Measurements from ENCODE around the gene SLC38A2.
"Not testable (repeated sequence)": the region's sequence is repeated elsewhere in the genome, so short reads cannot be mapped to it uniquely, and the experiment has no call there.

Gene SLC38A2

DNA sequence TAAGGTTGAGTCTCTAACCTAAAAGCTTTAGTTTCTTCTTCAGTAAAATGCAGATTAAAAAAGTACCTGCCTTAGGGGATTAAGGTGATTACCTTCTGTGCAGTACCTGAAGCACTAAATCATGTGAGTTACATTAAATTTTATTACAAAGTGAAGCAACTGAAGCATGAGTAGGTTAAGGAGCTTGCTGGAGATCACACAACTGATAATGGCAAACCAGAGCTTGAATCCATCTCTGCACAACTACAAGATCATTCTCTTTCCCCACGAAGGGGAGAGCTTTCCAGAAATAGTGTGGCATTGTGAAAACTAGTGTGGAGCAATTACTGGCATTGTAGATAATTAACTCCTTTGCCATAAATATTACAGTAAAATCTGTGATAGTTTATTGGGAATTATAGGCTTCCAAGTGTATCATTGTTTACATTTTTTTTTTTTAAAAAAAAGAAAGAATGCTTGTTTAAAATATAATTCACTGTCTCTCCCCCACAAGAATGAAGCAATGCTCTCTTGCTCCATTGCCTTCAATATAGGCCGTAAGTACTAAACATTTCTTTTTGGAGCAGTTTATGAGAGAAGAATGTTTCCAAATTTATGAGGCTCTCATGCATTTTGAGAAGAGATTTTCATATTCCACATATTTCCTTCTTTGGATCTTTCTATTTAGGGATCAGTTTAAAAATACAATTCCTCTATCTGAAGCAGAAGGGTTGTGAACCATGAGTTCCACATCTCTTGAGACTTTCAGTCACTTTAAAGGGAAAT lies 20.5 kb downstream of the SLC38A2 start:
- no peak overlapping the region for H3K9ac ChIP-seq (ENCODE audit: low read length in 2 of 2)
- H3K4me1 ChIP-seq (ENCODE audit: control insufficient read depth, insufficient read depth, low read length), result no peaks in the 10 kb centered on the region
- no peaks in the 10 kb centered on the region for H3K27me3 ChIP-seq (ENCODE audit: control insufficient read depth in 1 of 2, insufficient read depth in 2 of 2, low read length in 2 of 2)
- no peaks in the 10 kb centered on the region for H3K9me3 ChIP-seq (ENCODE audit: control insufficient read depth in 2 of 2, low read length in 2 of 2)
- H3K27ac ChIP-seq (ENCODE audit: low read length), result no peak overlapping the region
- H3K4me3 ChIP-seq (ENCODE audit: low read length in 2 of 2), result no peak overlapping the region
- H3K36me3 ChIP-seq (ENCODE audit: control insufficient read depth in 2 of 2, insufficient read depth in 2 of 2, low read length in 2 of 2), result no peaks in the 10 kb centered on the region

DNA sequence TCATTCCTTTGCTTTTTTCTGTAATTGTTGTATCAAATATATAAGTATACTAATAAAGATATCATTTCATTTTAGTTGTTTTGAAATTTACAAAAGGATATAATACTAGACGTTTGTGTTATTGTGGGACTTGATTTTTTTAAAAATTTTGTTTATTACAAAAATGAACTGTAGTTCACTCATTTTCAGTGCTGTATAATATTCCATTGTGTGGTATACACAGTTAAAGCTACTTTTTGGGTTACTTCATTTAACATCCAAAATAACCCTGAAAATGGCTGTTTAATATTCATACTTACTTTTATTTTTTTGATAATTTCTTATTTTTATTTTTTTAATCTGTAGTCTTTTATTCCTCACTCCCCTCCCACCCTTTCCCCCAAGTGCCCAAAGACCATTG lies 21.4 kb downstream of the SLC38A2 start:
- Histone ChIP-seq H3K4me3 (ENCODE audit: low read length in 2 of 2) (no peak overlapping the region), H3K9me3 (ENCODE audit: control insufficient read depth in 2 of 2, low read length in 2 of 2) (no peaks in the 10 kb centered on the region), H3K27me3 (ENCODE audit: control insufficient read depth in 1 of 2, insufficient read depth in 2 of 2, low read length in 2 of 2) (no peaks in the 10 kb centered on the region), H3K4me1 (ENCODE audit: control insufficient read depth, insufficient read depth, low read length) (no peaks in the 10 kb centered on the region), H3K36me3 (ENCODE audit: control insufficient read depth in 2 of 2, insufficient read depth in 2 of 2, low read length in 2 of 2) (no peaks in the 10 kb centered on the region), H3K9ac (ENCODE audit: low read length in 2 of 2) (no peak overlapping the region), H3K27ac (ENCODE audit: low read length) (no peak overlapping the region)

- no peak overlapping the region for H3K4me3 ChIP-seq (ENCODE audit: low read length in 2 of 2)
- H3K4me1 ChIP-seq (ENCODE audit: control insufficient read depth, insufficient read depth, low read length), result no peaks in the 10 kb centered on the region
- no peaks in the 10 kb centered on the region for H3K27me3 ChIP-seq (ENCODE audit: control insufficient read depth in 1 of 2, insufficient read depth in 2 of 2, low read length in 2 of 2)
- no peak overlapping the region for H3K27ac ChIP-seq (ENCODE audit: low read length)
- no peak overlapping the region for H3K9ac ChIP-seq (ENCODE audit: low read length in 2 of 2)
- no peaks in the 10 kb centered on the region for H3K36me3 ChIP-seq (ENCODE audit: control insufficient read depth in 2 of 2, insufficient read depth in 2 of 2, low read length in 2 of 2)
- H3K9me3 ChIP-seq (ENCODE audit: control insufficient read depth in 2 of 2, low read length in 2 of 2), result no peaks in the 10 kb centered on the region
Measured at GRCh38 chr12:46349253-46349652, 23.3 kb downstream of the SLC38A2 start.

- no peaks in the 10 kb centered on the region for H3K36me3 ChIP-seq (ENCODE audit: control insufficient read depth in 2 of 2, insufficient read depth in 2 of 2, low read length in 2 of 2)
- no peak overlapping the region for H3K9ac ChIP-seq (ENCODE audit: low read length in 2 of 2)
- H3K4me1 ChIP-seq (ENCODE audit: control insufficient read depth, insufficient read depth, low read length), result no peaks in the 10 kb centered on the region
- H3K9me3 ChIP-seq (ENCODE audit: control insufficient read depth in 2 of 2, low read length in 2 of 2), result no peaks in the 10 kb centered on the region
- H3K27ac ChIP-seq (ENCODE audit: low read length), result no peak overlapping the region
- H3K27me3 ChIP-seq (ENCODE audit: control insufficient read depth in 1 of 2, insufficient read depth in 2 of 2, low read length in 2 of 2), result no peaks in the 10 kb centered on the region
- no peak overlapping the region for H3K4me3 ChIP-seq (ENCODE audit: low read length in 2 of 2)
Measured at GRCh38 chr12:46343118-46343852, 29.3 kb downstream of the SLC38A2 start.

GRCh38 chr12:46342562-46343033 lies 30.0 kb downstream of the SLC38A2 start:
- Histone ChIP-seq H3K4me3 (ENCODE audit: low read length in 2 of 2) (no peak overlapping the region), H3K9me3 (ENCODE audit: control insufficient read depth in 2 of 2, low read length in 2 of 2) (no peaks in the 10 kb centered on the region), H3K4me1 (ENCODE audit: control insufficient read depth, insufficient read depth, low read length) (no peaks in the 10 kb centered on the region), H3K9ac (ENCODE audit: low read length in 2 of 2) (no peak overlapping the region), H3K27ac (ENCODE audit: low read length) (no peak overlapping the region), H3K36me3 (ENCODE audit: control insufficient read depth in 2 of 2, insufficient read depth in 2 of 2, low read length in 2 of 2) (no peaks in the 10 kb centered on the region), H3K27me3 (ENCODE audit: control insufficient read depth in 1 of 2, insufficient read depth in 2 of 2, low read length in 2 of 2) (no peaks in the 10 kb centered on the region)

DNA sequence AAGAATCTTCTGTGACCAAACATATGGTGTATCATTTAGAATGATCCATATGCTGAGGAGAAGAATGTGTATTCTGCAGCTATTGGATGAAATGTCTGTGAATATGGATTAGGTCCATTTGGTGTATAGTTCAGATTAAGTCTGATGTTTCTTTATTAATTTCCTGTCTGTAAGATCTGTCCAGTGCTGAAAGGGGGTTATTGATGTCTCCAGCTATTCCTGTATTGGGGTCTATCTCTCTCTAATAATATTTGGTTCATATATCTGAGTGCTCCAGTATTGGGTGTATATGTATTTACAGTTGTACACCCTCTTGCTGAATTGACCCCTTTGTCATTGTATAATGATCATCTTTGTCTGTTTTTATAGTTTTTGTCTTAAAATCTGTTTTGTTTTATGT lies 33.5 kb downstream of the SLC38A2 start:
- no peak overlapping the region for H3K27ac ChIP-seq (ENCODE audit: low read length)
- H3K9me3 ChIP-seq (ENCODE audit: control insufficient read depth in 2 of 2, low read length in 2 of 2), result no peaks in the 10 kb centered on the region
- H3K4me1 ChIP-seq (ENCODE audit: control insufficient read depth, insufficient read depth, low read length), result no peaks in the 10 kb centered on the region
- no peaks in the 10 kb centered on the region for H3K36me3 ChIP-seq (ENCODE audit: control insufficient read depth in 2 of 2, insufficient read depth in 2 of 2, low read length in 2 of 2)
- H3K27me3 ChIP-seq (ENCODE audit: control insufficient read depth in 1 of 2, insufficient read depth in 2 of 2, low read length in 2 of 2), result no peaks in the 10 kb centered on the region
- H3K9ac ChIP-seq (ENCODE audit: low read length in 2 of 2), result no peak overlapping the region
- no peak overlapping the region for H3K4me3 ChIP-seq (ENCODE audit: low read length in 2 of 2)

- Histone ChIP-seq H3K4me1 (ENCODE audit: control insufficient read depth, insufficient read depth, low read length) (no peaks in the 10 kb centered on the region), H3K27me3 (ENCODE audit: control insufficient read depth in 1 of 2, insufficient read depth in 2 of 2, low read length in 2 of 2) (no peaks in the 10 kb centered on the region), H3K4me3 (ENCODE audit: low read length in 2 of 2) (no peak overlapping the region), H3K9me3 (ENCODE audit: control insufficient read depth in 2 of 2, low read length in 2 of 2) (no peaks in the 10 kb centered on the region), H3K27ac (ENCODE audit: low read length) (no peak overlapping the region), H3K9ac (ENCODE audit: low read length in 2 of 2) (no peak overlapping the region), H3K36me3 (ENCODE audit: control insufficient read depth in 2 of 2, insufficient read depth in 2 of 2, low read length in 2 of 2) (no peaks in the 10 kb centered on the region)
Measured at GRCh38 chr12:46332260-46332659, 40.3 kb downstream of the SLC38A2 start.

GRCh38 chr12:46325075-46325474 lies 47.5 kb downstream of the SLC38A2 start:
- H3K4me3 ChIP-seq (ENCODE audit: low read length in 2 of 2); H3K27me3 ChIP-seq (ENCODE audit: control insufficient read depth in 1 of 2, insufficient read depth in 2 of 2, low read length in 2 of 2); H3K9ac ChIP-seq (ENCODE audit: low read length in 2 of 2); H3K9me3 ChIP-seq (ENCODE audit: control insufficient read depth in 2 of 2, low read length in 2 of 2); H3K4me1 ChIP-seq (ENCODE audit: control insufficient read depth, insufficient read depth, low read length); H3K36me3 ChIP-seq (ENCODE audit: control insufficient read depth in 2 of 2, insufficient read depth in 2 of 2, low read length in 2 of 2); H3K27ac ChIP-seq (ENCODE audit: low read length): not testable (repeated sequence)

- H3K27ac ChIP-seq (ENCODE audit: low read length), result no peak overlapping the region
- no peaks in the 10 kb centered on the region for H3K27me3 ChIP-seq (ENCODE audit: control insufficient read depth in 1 of 2, insufficient read depth in 2 of 2, low read length in 2 of 2)
- H3K4me1 ChIP-seq (ENCODE audit: control insufficient read depth, insufficient read depth, low read length), result no peaks in the 10 kb centered on the region
- peaks cover 3 to 4% of the 10 kb centered on the region in 2 donors for H3K9me3 ChIP-seq (ENCODE audit: control insufficient read depth in 2 of 2, low read length in 2 of 2)
- no peaks in the 10 kb centered on the region for H3K36me3 ChIP-seq (ENCODE audit: control insufficient read depth in 2 of 2, insufficient read depth in 2 of 2, low read length in 2 of 2)
- H3K9ac ChIP-seq (ENCODE audit: low read length in 2 of 2), result no peak overlapping the region
- H3K4me3 ChIP-seq (ENCODE audit: low read length in 2 of 2), result no peak overlapping the region
Measured at GRCh38 chr12:46320731-46321130, 51.8 kb downstream of the SLC38A2 start.

- Histone ChIP-seq H3K27ac (ENCODE audit: low read length) (no peak overlapping the region), H3K27me3 (ENCODE audit: control insufficient read depth in 1 of 2, insufficient read depth in 2 of 2, low read length in 2 of 2) (no peaks in the 10 kb centered on the region), H3K9me3 (ENCODE audit: control insufficient read depth in 2 of 2, low read length in 2 of 2) (no peaks in the 10 kb centered on the region), H3K4me3 (ENCODE audit: low read length in 2 of 2) (no peak overlapping the region), H3K4me1 (ENCODE audit: control insufficient read depth, insufficient read depth, low read length) (no peaks in the 10 kb centered on the region), H3K9ac (ENCODE audit: low read length in 2 of 2) (no peak overlapping the region), H3K36me3 (ENCODE audit: control insufficient read depth in 2 of 2, insufficient read depth in 2 of 2, low read length in 2 of 2) (no peaks in the 10 kb centered on the region)
Measured at GRCh38 chr12:46318037-46318436, 54.5 kb downstream of the SLC38A2 start.
